Stimulated activated CD8-positive, alpha-beta memory T cell treated with anti-CD3 and anti-CD28 coated beads, Interleukin-7, amount 100 ng/mL, for 4 hours (primary cell): Measurements from ENCODE around the gene FICD.
"Not testable (repeated sequence)": the region's sequence is repeated elsewhere in the genome, so short reads cannot be mapped to it uniquely, and the experiment has no call there.

ENCODE experiments used
- DNase-seq, 2 donors: peaks; one replicate each; pipeline ENCODE4 v3.0.0-alpha.2; 2020; ENCODE audit warnings: low read depth in 2 of 2

FICD gene

GRCh38 chr12:108531929-108532848, 17.1 kb downstream of the FICD start:
- no peak for DNase-seq

GRCh38 chr12:108538146-108538545, 23.1 kb downstream of the FICD start:
- no peak for DNase-seq

- DNase-seq = no peak
Measured at GRCh38 chr12:108538616-108539195, 23.6 kb downstream of the FICD start.

GRCh38 chr12:108542320-108542719, 27.2 kb downstream of the FICD start:
- DNase-seq = no peak

GRCh38 chr12:108543652-108544051, 28.6 kb downstream of the FICD start:
- DNase-seq = no peak

GRCh38 chr12:108547686-108548085, 32.6 kb downstream of the FICD start:
- DNase-seq = no peak

- DNase-seq = no peak
Measured at GRCh38 chr12:108548954-108549521, 34.0 kb downstream of the FICD start.

- no peak for DNase-seq
Measured at GRCh38 chr12:108551535-108551934, 36.5 kb downstream of the FICD start.

GRCh38 chr12:108553799-108554198, 38.7 kb downstream of the FICD start:
- DNase-seq = no peak

- not testable (repeated sequence) for DNase-seq
Measured at GRCh38 chr12:108555383-108555782, 40.3 kb downstream of the FICD start.

GRCh38 chr12:108559007-108559655, 44.1 kb downstream of the FICD start:
- no peak for DNase-seq

- DNase-seq = no peak
Measured at GRCh38 chr12:108559748-108560147, 44.7 kb downstream of the FICD start.

- DNase-seq = no peak
Measured at GRCh38 chr12:108560321-108560721, 45.2 kb downstream of the FICD start.

GRCh38 chr12:108560752-108561719, 46.0 kb downstream of the FICD start, which contains the start of gene SART3:
Gene SART3 (minus strand): TSS chr12:108561173. CDS start chr12:108561154, 19 bp downstream.
- DNase-seq = peak; percentile 58 to 67

GRCh38 chr12:108561852-108562347, 46.8 kb downstream of the FICD start:
- no peak for DNase-seq

- DNase-seq = peak; percentile 95 to 98
Measured at GRCh38 chr12:108562348-108563135, 47.5 kb downstream of the FICD start, which contains the start of gene ISCU. Gene ISCU (plus strand): TSS chr12:108562596. CDS start chr12:108562623, 27 bp downstream.

GRCh38 chr12:108563136-108563803, 48.2 kb downstream of the FICD start:
- DNase-seq = peak; percentile 79 to 81

GRCh38 chr12:108563804-108564151, 48.7 kb downstream of the FICD start:
- DNase-seq = no peak

- DNase-seq = no peak
Measured at GRCh38 chr12:108564724-108565123, 49.6 kb downstream of the FICD start.
